NCI-H774 (cell line): ENCODE measurements around the gene PAM.

ENCODE experiments used
- DNase-seq: peaks from one replicate; lab custom pipeline; 2025; lab: John Stamatoyannopoulos, UW

Gene PAM

GRCh38 chr5:102781359-102781758 lies 26.3 kb downstream of the PAM start:
- no peak for DNase-seq

- DNase-seq, result no peak
These were observed 26.7 kb downstream of the PAM start for GRCh38 chr5:102781786-102782185.

- no peak for DNase-seq
These were observed 27.2 kb downstream of the PAM start for GRCh38 chr5:102782217-102782872.

- no peak for DNase-seq
These were observed 32.0 kb downstream of the PAM start for GRCh38 chr5:102787134-102787533.

GRCh38 chr5:102788788-102789187 lies 33.7 kb downstream of the PAM start:
- no peak for DNase-seq

GRCh38 chr5:102789469-102789868 lies 34.4 kb downstream of the PAM start:
- no peak for DNase-seq

GRCh38 chr5:102790748-102791147 lies 35.6 kb downstream of the PAM start:
- no peak for DNase-seq

GRCh38 chr5:102792705-102793104 lies 37.6 kb downstream of the PAM start:
- DNase-seq, result no peak

GRCh38 chr5:102794047-102794446 lies 38.9 kb downstream of the PAM start:
- no peak for DNase-seq

- DNase-seq, result peak; percentile 76
These were observed 39.7 kb downstream of the PAM start for GRCh38 chr5:102794677-102795331.

GRCh38 chr5:102795526-102795925 lies 40.4 kb downstream of the PAM start:
- no peak for DNase-seq

- peak; percentile 77 for DNase-seq
These were observed 40.9 kb downstream of the PAM start for GRCh38 chr5:102796009-102796408.

- DNase-seq, result no peak
These were observed 41.4 kb downstream of the PAM start for GRCh38 chr5:102796498-102796897.

GRCh38 chr5:102797322-102797884 lies 42.3 kb downstream of the PAM start:
- no peak for DNase-seq

GRCh38 chr5:102798104-102798785 lies 43.1 kb downstream of the PAM start:
- DNase-seq, result no peak

- no peak for DNase-seq
These were observed 43.9 kb downstream of the PAM start for GRCh38 chr5:102799017-102799416.

- DNase-seq, result no peak
These were observed 45.3 kb downstream of the PAM start for GRCh38 chr5:102800427-102800826.

- DNase-seq, result no peak
These were observed 46.3 kb downstream of the PAM start for GRCh38 chr5:102801371-102801770.

GRCh38 chr5:102802708-102803458 lies 47.8 kb downstream of the PAM start:
- no peak for DNase-seq

GRCh38 chr5:102807878-102808502 lies 52.9 kb downstream of the PAM start:
- peak; percentile 87 for DNase-seq

GRCh38 chr5:102809033-102809432 lies 53.9 kb downstream of the PAM start:
- DNase-seq, result no peak

GRCh38 chr5:102811972-102812371 lies 56.9 kb downstream of the PAM start:
- DNase-seq, result no peak
